Ammon's horn (tissue), 1 donor: ENCODE data around the gene HASPIN.

Experiments
- DNase-seq: peaks from one replicate; pipeline ENCODE4 v3.0.0-alpha.2; 2016; ENCODE audit warnings: low spot score

Gene HASPIN

GRCh38 chr17:3723556-3724377 is at the start of gene HASPIN:
TSS of gene HASPIN (plus strand) at chr17:3723903. CDS start at chr17:3723936, 33 bp downstream.
- DNase-seq = peak; percentile 87

- DNase-seq = no peak
These were observed 47.8 kb upstream of the HASPIN start for GRCh38 chr17:3675886-3676285.

DNA sequence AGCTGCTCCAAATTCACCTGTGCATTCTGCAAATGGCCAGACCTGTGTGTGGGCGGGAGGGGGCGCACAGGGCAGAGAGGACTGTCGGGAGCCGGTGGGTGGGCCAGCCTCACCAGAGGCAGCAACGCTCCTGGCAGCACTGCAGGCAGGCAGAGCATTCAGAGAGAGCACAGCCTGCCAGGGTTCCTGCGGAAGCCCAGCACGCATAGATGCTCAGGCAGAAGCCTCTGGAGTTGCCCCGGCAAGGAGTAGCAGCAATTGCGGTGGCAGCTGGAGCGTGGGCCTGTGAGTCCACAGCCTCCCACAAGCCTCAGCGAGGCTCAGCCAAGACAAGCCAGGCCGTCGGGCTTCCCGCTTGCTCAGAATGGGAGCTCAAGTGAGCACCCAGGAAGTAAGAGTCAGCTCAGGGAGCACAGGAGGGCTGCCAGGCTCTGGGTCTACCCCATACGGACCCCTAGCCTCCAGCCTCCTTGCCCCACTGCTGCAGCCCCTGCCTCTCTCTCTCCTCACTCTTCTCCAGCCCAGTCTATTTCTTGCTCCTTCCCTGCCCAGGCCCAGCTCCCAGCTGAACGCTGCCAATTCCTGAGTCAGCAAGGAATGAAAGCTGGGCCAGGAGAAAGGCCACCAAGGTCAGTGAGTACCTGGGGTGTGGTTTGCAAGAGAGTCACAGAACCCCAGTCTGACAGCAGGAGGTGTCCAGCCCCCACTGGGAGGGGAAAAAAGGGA is 45.4 kb upstream of the HASPIN start:
- peak; percentile 67 for DNase-seq

GRCh38 chr17:3678821-3679530 is 44.7 kb upstream of the HASPIN start:
- no peak for DNase-seq

GRCh38 chr17:3679531-3680126 is 44.1 kb upstream of the HASPIN start:
- DNase-seq = no peak

DNA sequence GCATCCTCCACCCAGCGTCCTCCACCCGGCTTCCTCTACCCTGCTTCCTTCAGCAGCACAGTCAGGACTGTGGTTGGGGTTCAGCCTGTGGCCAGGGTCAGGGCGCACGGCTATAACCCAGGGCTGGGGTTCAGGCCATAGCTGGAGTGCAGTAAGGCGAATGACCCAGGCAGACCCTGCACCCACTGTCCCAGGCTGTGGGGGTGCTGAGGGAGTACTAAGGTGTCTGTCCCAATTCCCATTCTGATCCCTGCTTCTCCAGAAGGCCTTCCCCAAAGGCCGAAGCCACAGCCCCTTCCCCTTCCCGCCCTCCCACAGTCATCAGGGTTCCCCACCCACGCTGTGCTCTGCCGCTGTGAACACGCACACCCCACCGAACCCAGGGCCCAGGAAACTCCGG is 42.6 kb upstream of the HASPIN start:
- DNase-seq = no peak

DNA sequence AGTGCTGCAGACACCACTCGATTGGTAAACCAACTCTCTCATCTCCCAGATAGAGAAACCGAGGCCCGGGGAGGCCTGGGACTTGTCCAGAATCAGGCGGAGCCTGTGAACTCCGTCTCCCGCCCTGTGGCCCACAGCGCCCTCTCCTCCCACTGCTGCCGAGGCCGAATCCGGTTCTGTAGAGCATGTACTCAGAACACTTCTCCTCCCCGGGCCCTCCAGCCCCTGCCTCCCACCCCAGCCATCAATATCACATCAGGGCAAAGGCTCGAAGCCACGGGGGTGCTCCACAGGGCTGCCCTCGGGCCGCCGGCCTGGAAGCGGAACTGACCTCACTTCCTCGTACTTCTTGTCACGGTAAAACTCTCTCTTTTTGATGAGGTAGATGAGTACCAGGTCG is 42.1 kb upstream of the HASPIN start:
- no peak for DNase-seq

DNA sequence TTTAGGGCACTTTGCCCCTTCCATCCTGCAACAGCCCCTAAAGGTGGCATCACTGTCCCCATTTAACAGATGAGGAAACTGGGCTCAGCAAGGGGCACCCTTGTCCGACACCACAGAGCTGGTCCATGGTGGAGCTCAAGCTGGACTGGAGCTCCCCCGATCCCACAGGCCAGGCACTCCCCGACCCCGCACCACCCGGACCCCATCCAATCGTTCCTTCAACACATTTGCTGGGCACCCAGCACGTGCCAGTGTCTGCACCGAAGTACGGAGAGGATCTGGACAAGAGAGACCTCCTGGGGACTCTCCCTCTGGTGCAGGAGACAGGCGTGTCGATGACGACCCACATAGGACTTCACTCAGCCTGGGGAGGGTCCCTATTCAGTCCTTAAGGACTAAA is 41.7 kb upstream of the HASPIN start:
- DNase-seq = no peak

- no peak for DNase-seq
These were observed 40.6 kb upstream of the HASPIN start for GRCh38 chr17:3683054-3683511.

- DNase-seq = no peak
These were observed 38.5 kb upstream of the HASPIN start for GRCh38 chr17:3685174-3685573.

- no peak for DNase-seq
These were observed 35.6 kb upstream of the HASPIN start for GRCh38 chr17:3688027-3688553.

GRCh38 chr17:3688852-3689261 is 34.8 kb upstream of the HASPIN start:
- DNase-seq = no peak

GRCh38 chr17:3689262-3690093 is 34.2 kb upstream of the HASPIN start:
- DNase-seq = no peak

DNA sequence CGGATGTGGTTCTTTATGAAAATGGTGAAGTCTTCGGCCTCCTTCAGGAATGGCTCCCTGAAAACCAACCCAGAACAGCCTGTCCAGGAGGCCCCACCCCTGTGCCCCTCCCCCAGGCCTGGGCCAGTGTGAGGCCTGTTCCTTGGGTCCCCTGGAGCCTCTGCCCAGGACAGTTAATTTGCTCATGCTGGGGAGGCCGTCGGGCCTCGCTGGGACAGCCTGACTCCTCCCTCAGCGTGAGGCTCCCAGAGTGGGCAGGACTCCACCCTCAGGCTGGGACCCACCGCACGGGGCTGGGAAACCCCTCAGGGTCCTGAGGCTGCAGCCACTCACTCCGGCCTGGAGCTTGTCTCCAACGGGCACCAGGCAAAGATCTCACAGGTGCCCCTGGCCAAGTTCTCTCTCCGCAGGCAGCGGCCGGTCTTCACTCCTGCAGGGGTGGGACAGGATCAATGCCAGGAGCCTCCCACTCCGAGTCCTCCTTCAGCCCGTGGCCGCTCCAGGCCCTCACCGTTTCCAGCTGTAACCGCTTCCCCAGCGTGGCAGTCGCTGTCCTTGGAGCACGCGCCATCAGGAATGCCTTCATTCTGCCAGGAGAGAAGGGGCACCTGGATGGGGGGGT is 33.5 kb upstream of the HASPIN start:
- DNase-seq = no peak

- no peak for DNase-seq
These were observed 32.1 kb upstream of the HASPIN start for GRCh38 chr17:3691617-3692067.

DNA sequence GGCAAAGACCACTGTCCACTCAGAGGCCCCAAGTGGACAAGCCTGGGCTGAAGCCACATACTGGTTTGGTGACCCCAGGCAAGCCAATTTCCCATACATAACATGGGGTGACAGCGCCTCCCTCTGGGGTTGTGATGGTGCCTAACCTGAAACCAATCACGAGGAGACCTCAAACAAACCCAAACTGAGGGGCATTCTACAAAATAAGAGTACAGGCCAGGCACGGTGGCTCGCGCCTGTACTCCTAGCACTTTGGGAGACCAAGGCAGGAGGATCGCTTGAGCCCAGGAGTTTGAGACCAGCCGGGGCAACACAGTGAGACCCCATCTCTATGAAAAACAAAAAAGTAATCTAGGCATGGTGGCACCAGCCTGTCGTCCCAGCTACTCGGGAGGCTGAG is 31.4 kb upstream of the HASPIN start:
- no peak for DNase-seq

DNA sequence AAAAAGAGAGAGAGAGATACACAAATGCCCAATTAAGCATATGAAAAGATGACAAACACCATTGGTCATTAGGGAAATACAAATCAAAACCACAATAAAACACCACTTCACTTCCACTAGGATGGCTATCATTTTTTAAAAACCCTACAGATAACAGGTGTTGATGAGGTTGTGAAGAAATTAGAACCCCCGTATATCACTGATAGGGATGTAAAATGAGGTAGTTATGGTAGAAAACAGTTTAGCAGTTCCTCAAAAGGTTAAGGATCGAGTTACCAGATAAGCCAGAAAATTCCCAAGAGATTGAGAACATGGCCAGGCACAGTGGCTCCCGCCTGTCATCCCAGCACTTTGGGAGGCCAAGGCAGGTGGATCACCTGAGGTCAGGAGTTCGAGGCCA is 30.6 kb upstream of the HASPIN start:
- no peak for DNase-seq

DNA sequence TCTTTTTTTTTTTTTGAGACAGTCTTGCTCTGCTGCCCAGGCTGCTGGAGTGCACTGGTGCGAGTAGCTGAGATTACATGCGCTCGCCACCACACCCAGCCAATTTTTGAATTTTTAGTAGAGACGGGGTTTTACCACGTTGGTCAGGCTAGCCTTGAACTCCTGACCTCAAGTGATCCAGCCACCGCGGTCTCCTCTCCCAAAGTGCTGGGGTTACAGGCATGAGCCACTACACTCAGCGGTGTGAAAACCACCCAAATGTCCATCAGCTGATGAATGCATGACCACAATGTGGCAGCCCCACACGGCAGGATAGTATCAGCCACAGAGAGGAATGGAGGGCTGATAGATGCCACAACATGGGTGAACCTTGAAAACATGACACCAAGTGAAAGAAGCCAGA is 29.9 kb upstream of the HASPIN start:
- no peak for DNase-seq

DNA sequence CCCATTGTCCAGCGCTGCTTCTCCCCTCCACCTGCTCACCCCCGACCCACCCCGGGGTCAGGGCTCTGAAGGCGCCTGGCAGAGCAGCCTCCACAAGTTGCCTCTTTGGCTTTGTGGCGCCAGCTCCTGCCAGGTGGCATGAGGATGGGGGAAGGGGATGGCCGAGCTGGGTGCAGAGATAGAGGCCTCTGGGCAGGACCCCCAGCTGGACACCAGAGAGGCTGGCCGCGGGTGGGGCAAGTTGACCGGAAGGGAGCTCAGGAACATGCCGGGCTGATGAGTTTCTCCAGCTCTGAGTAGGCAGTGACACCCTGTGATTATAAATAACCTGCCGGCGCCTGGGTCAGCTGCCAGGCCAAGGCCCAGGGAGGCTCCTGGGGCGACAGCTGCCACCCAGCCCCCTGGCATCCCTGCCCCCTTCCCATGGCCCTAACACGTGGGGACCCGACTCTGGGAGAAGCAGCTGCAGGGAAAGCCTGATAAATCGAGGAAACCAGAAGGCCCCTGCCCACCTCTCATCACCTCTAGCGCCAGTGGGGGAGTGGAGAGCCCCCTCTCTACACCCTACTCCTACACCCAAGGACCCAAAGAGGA is 28.5 kb upstream of the HASPIN start:
- no peak for DNase-seq
